Measurements from ENCODE around the gene ADAM19.
A peak's percentile ranks its signal among the peaks of the same experiment; 100 is the strongest.

The ADAM19 gene

GRCh38 chr5:157511651-157512644 is 63.6 kb downstream of the ADAM19 start:
- DNase-seq (ENCODE audit: low read depth): peak; percentile 25
- no peak overlapping the region for H3K4me3 ChIP-seq (ENCODE audit: low read depth, low read length)
- no peak for TF ChIP-seq MYC (IDR thresholded peaks at IDR 0.05; ENCODE audit: low read depth, low read length)
- no peak for TF ChIP-seq CTCF (IDR thresholded peaks at IDR 0.05; ENCODE audit: low read depth, low read length)
- no peak for TF ChIP-seq MAX (IDR thresholded peaks at IDR 0.05; ENCODE audit: low read depth, low read length)
- TF ChIP-seq POLR2A (IDR thresholded peaks at IDR 0.05; ENCODE audit: extremely low read depth, insufficient read length): no peak

GRCh38 chr5:157510682-157511081 is 64.9 kb downstream of the ADAM19 start:
- no peak for TF ChIP-seq POLR2A (IDR thresholded peaks at IDR 0.05; ENCODE audit: extremely low read depth, insufficient read length)
- TF ChIP-seq MAX (IDR thresholded peaks at IDR 0.05; ENCODE audit: low read depth, low read length): no peak
- no peak for TF ChIP-seq MYC (IDR thresholded peaks at IDR 0.05; ENCODE audit: low read depth, low read length)
- TF ChIP-seq CTCF (IDR thresholded peaks at IDR 0.05; ENCODE audit: low read depth, low read length): no peak
- DNase-seq (ENCODE audit: low read depth): no peak
- H3K4me3 ChIP-seq (ENCODE audit: low read depth, low read length): no peak overlapping the region

- no peak for TF ChIP-seq CTCF (IDR thresholded peaks at IDR 0.05; ENCODE audit: low read depth, low read length)
- TF ChIP-seq MAX (IDR thresholded peaks at IDR 0.05; ENCODE audit: low read depth, low read length): no peak
- TF ChIP-seq POLR2A (IDR thresholded peaks at IDR 0.05; ENCODE audit: extremely low read depth, insufficient read length): no peak
- TF ChIP-seq MYC (IDR thresholded peaks at IDR 0.05; ENCODE audit: low read depth, low read length): no peak
- H3K4me3 ChIP-seq (ENCODE audit: low read depth, low read length): no peak overlapping the region
- DNase-seq (ENCODE audit: low read depth): no peak
Observed at GRCh38 chr5:157509587-157509986, 66.0 kb downstream of the ADAM19 start.

GRCh38 chr5:157509093-157509492 is 66.5 kb downstream of the ADAM19 start:
- no peak overlapping the region for H3K4me3 ChIP-seq (ENCODE audit: low read depth, low read length)
- no peak for DNase-seq (ENCODE audit: low read depth)
- no peak for TF ChIP-seq CTCF (IDR thresholded peaks at IDR 0.05; ENCODE audit: low read depth, low read length)
- no peak for TF ChIP-seq MAX (IDR thresholded peaks at IDR 0.05; ENCODE audit: low read depth, low read length)
- no peak for TF ChIP-seq POLR2A (IDR thresholded peaks at IDR 0.05; ENCODE audit: extremely low read depth, insufficient read length)
- TF ChIP-seq MYC (IDR thresholded peaks at IDR 0.05; ENCODE audit: low read depth, low read length): no peak

- DNase-seq (ENCODE audit: low read depth): no peak
- no peak overlapping the region for H3K4me3 ChIP-seq (ENCODE audit: low read depth, low read length)
- no peak for TF ChIP-seq CTCF (IDR thresholded peaks at IDR 0.05; ENCODE audit: low read depth, low read length)
- TF ChIP-seq MYC (IDR thresholded peaks at IDR 0.05; ENCODE audit: low read depth, low read length): no peak
- no peak for TF ChIP-seq MAX (IDR thresholded peaks at IDR 0.05; ENCODE audit: low read depth, low read length)
- TF ChIP-seq POLR2A (IDR thresholded peaks at IDR 0.05; ENCODE audit: extremely low read depth, insufficient read length): no peak
Observed at GRCh38 chr5:157506981-157507780, 68.4 kb downstream of the ADAM19 start.
